Spleen (tissue), 7 donors: Measurements from ENCODE around the gene TNFRSF13B.

ENCODE experiments used
- POLR2A ChIP-seq, 3 donors: fragments of 450-650 bp; IDR thresholded peaks; one replicate each; pipeline ENCODE4 v1.5.1; 2017; ENCODE audit warnings: antibody characterized with exemption in 3 of 3, mild to moderate bottlenecking in 1 of 3
- POLR2AphosphoS5 ChIP-seq, 3 donors: sonication (generic); formaldehyde crosslinking; IDR thresholded peaks; one replicate each; pipeline ENCODE4 v1.5.1; 2017; ENCODE audit warnings: antibody characterized with exemption in 3 of 3
- TF ChIP-seq, protein P1 (sequence below), 11 experiments: fragments of 200-600 bp in 7 of 11; fragments of 450-650 bp in 4 of 11; sonication (generic) in 4 of 11; IDR thresholded peaks in 8 of 11; conservative IDR thresholded peaks in 3 of 11; 1 replicate in 7 of 11; 2 replicates in 4 of 11; pipeline versions ENCODE4 v1.4.0 to v1.8.0; 2016 to 2021; ENCODE audit warnings: antibody characterized with exemption in 11 of 11, inconsistent platforms in 4 of 11, mild to moderate bottlenecking in 1 of 11
- donor health status: DM: no; HTN: no; CAD: no; lungs with moderate emphysema.
- donor health status: DM: no; HTN: no; CAD: no.
- donor health status: DM: no; HTN: no; CAD: no.

DNA sequence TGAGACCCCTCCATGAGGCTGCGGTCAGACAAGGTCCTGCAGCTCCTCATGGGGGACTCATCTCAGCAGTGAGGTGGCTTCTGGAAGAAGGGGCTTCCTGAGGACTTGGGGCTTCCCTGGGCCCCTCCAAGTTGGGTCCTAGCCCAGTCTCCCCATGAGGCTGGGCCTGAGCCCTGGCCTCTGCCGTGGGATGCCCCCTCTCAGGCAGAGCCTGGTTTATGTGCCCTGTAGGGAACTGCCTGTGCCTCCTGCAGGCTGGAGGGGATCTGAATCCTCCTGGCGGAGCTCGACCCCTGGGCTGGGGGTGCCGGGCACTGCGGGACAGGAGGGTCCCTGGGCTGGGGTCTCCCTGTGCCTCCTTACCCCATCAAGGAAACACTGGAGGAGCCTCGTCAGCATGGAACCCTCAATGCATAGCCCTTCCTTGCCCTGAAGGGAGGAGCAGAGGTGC lies 45.8 kb downstream of the TNFRSF13B start:
- no peak for TF ChIP-seq POLR2A (IDR thresholded peaks at IDR 0.05)
- TF ChIP-seq, protein P1, sequence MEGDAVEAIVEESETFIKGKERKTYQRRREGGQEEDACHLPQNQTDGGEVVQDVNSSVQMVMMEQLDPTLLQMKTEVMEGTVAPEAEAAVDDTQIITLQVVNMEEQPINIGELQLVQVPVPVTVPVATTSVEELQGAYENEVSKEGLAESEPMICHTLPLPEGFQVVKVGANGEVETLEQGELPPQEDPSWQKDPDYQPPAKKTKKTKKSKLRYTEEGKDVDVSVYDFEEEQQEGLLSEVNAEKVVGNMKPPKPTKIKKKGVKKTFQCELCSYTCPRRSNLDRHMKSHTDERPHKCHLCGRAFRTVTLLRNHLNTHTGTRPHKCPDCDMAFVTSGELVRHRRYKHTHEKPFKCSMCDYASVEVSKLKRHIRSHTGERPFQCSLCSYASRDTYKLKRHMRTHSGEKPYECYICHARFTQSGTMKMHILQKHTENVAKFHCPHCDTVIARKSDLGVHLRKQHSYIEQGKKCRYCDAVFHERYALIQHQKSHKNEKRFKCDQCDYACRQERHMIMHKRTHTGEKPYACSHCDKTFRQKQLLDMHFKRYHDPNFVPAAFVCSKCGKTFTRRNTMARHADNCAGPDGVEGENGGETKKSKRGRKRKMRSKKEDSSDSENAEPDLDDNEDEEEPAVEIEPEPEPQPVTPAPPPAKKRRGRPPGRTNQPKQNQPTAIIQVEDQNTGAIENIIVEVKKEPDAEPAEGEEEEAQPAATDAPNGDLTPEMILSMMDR (IDR thresholded peaks at IDR 0.05 in 8 of 11, conservative IDR thresholded peaks at IDR 0.05 in 3 of 11) = no peak
- TF ChIP-seq POLR2AphosphoS5 (IDR thresholded peaks at IDR 0.05) = no peak
